H1 (cell line): ENCODE data around the gene CTAGE1. TPM values are rescaled to one million over a fixed set of nuclear protein-coding genes. Genes with fewer than 3 reads are reported as not detected.

Experiments
- CTCF ChIA-PET: fragments of 300-600 bp; sonication (Branson Sonifier 250); formaldehyde crosslinking; loops from one replicate; lab custom pipeline; 2021; ENCODE audit not compliant: partially characterized antibody; lab: Charles Lee
- POLR2A ChIA-PET: fragments of 300-600 bp; sonication (Branson Sonifier 250); formaldehyde crosslinking; loops from one replicate; lab custom pipeline; 2021; ENCODE audit warnings: inconsistent platforms; ENCODE audit not compliant: partially characterized antibody; lab: Charles Lee
- DNase-seq, 2 experiments: peaks; one replicate each; pipeline versions ENCODE4 v3.0.0 to v3.0.0-alpha.2; 2010 to 2022; ENCODE audit warnings: low spot score in 2 of 2, low read depth in 1 of 2, mixed read lengths in 1 of 2
- FAIRE-seq: peaks from 2 replicates; lab custom pipeline; 2011; peaks lifted over from hg19 to GRCh38; lab: Jason Lieb, UNC
- H2AFZ ChIP-seq: 2 replicates; pipeline ENCODE4 v1.8.1; 2012; ENCODE audit warnings: low read length, inconsistent platforms
- H2AK5ac ChIP-seq: 2 replicates; pipeline ENCODE4 v1.6.1; 2013; ENCODE audit warnings: low read depth, low read length
- H2BK120ac ChIP-seq: replicated peaks from 2 replicates; pipeline ENCODE3; 2013; ENCODE audit warnings: low read depth, low read length, inconsistent platforms
- H2BK12ac ChIP-seq: 2 replicates; pipeline ENCODE4 v1.6.1; 2013; ENCODE audit warnings: low read depth, low read length
- H2BK15ac ChIP-seq: 2 replicates; pipeline ENCODE4 v1.6.1; 2013; ENCODE audit warnings: low read length
- H2BK20ac ChIP-seq: 2 replicates; pipeline ENCODE4 v1.6.1; 2013; ENCODE audit warnings: low read length
- H2BK5ac ChIP-seq: 2 replicates; pipeline ENCODE4 v1.6.1; 2013; ENCODE audit warnings: low read depth, low read length
- H3K14ac ChIP-seq: 2 replicates; pipeline ENCODE4 v1.6.1; 2013; ENCODE audit warnings: inconsistent platforms; ENCODE audit not compliant: insufficient read length
- H3K18ac ChIP-seq: 2 replicates; pipeline ENCODE4 v1.6.1; 2013; ENCODE audit warnings: low read length; ENCODE audit errors: extremely low read depth
- H3K23ac ChIP-seq: 2 replicates; pipeline ENCODE4 v1.6.1; 2013; ENCODE audit warnings: inconsistent platforms; ENCODE audit not compliant: insufficient read length
- H3K23me2 ChIP-seq: 2 replicates; pipeline ENCODE4 v1.6.1; 2013; ENCODE audit warnings: low read depth, low read length
- H3K27ac ChIP-seq: 2 replicates; pipeline ENCODE4 v1.6.1; 2011; ENCODE audit warnings: low read depth, low read length, inconsistent platforms
- H3K27me3 ChIP-seq, 4 experiments: replicated peaks in 1 of 4; 1 replicate in 1 of 4; 2 replicates in 3 of 4; pipeline versions ENCODE4 v1.6.1 to v1.8.1; 2011 to 2013; ENCODE audit warnings: low read length in 3 of 4, mild to moderate bottlenecking in 3 of 4, inconsistent platforms in 2 of 4, mixed read lengths in 2 of 4, moderate library complexity in 1 of 4; ENCODE audit not compliant: control insufficient read depth in 3 of 4, insufficient read depth in 3 of 4; ENCODE audit errors: extremely low read depth in 1 of 4
- H3K36me3 ChIP-seq, 4 experiments: 2 replicates each; pipeline versions ENCODE4 v1.6.1 to v1.8.1; 2011 to 2013; ENCODE audit warnings: mild to moderate bottlenecking in 4 of 4, low read length in 3 of 4, moderate library complexity in 2 of 4, control low read depth in 1 of 4, inconsistent platforms in 1 of 4; ENCODE audit not compliant: insufficient read depth in 4 of 4, control insufficient read depth in 2 of 4
- H3K4ac ChIP-seq: replicated peaks from 2 replicates; pipeline ENCODE3; 2013; ENCODE audit warnings: low read length, low read depth, mixed read lengths, inconsistent platforms; ENCODE audit not compliant: insufficient read length
- H3K4me1 ChIP-seq, 4 experiments: replicated peaks in 1 of 4; 1 replicate in 1 of 4; 2 replicates in 3 of 4; pipeline versions ENCODE4 v1.6.1 to v1.8.1; 2011 to 2013; ENCODE audit warnings: low read length in 3 of 4, inconsistent platforms in 2 of 4, mixed read lengths in 1 of 4; ENCODE audit not compliant: insufficient read depth in 4 of 4, control insufficient read depth in 3 of 4
- H3K4me2 ChIP-seq, 2 experiments: 2 replicates each; pipeline versions ENCODE4 v1.6.1 to v1.8.1; 2011 to 2013; ENCODE audit warnings: low read depth in 2 of 2, low read length in 2 of 2, control low read depth in 1 of 2, inconsistent platforms in 1 of 2, mild to moderate bottlenecking in 1 of 2; ENCODE audit not compliant: insufficient read depth in 1 of 2
- H3K4me3 ChIP-seq, 4 experiments: fragments of 200-600, 300-600 bp in 1 of 4; sonication (generic), shearing (Covaris generic), sonication (Bioruptor Twin) in 1 of 4; 2 replicates each; pipeline versions ENCODE4 v1.5.1 to v1.8.1; 2011 to 2016; ENCODE audit warnings: low read length in 4 of 4, low read depth in 3 of 4, control low read depth in 2 of 4, inconsistent platforms in 2 of 4, mild to moderate bottlenecking in 2 of 4, mixed read lengths in 1 of 4, moderate library complexity in 1 of 4; ENCODE audit not compliant: insufficient read depth in 2 of 4; ENCODE audit errors: extremely low read depth in 1 of 4
- H3K56ac ChIP-seq: replicated peaks from 2 replicates; pipeline ENCODE3; 2013; ENCODE audit warnings: low read depth, mild to moderate bottlenecking, mixed read lengths, low read length, inconsistent platforms; ENCODE audit not compliant: insufficient read length
- H3K79me1 ChIP-seq: 2 replicates; pipeline ENCODE4 v1.6.1; 2013; ENCODE audit warnings: low read depth, low read length, control low read depth
- H3K79me2 ChIP-seq, 2 experiments: 2 replicates each; pipeline versions ENCODE4 v1.6.1 to v1.8.1; 2012 to 2013; ENCODE audit warnings: low read length in 2 of 2, mild to moderate bottlenecking in 2 of 2, inconsistent platforms in 1 of 2; ENCODE audit not compliant: insufficient read depth in 2 of 2, control insufficient read depth in 1 of 2
- H3K9ac ChIP-seq, 4 experiments: replicated peaks in 1 of 4; 1 replicate in 1 of 4; 2 replicates in 3 of 4; pipeline versions ENCODE4 v1.6.1 to v1.8.1; 2011 to 2013; ENCODE audit warnings: low read depth in 3 of 4, low read length in 3 of 4, control low read depth in 2 of 4, mild to moderate bottlenecking in 2 of 4, moderate library complexity in 2 of 4, inconsistent platforms in 1 of 4; ENCODE audit errors: extremely low read depth in 1 of 4
- H3K9me3 ChIP-seq, 2 experiments: 2 replicates each; pipeline versions ENCODE4 v1.6.1 to v1.8.1; 2012 to 2013; ENCODE audit warnings: mild to moderate bottlenecking in 2 of 2, moderate library complexity in 2 of 2, control low read depth in 1 of 2, inconsistent platforms in 1 of 2, low read depth in 1 of 2, low read length in 1 of 2, mixed read lengths in 1 of 2; ENCODE audit not compliant: insufficient read depth in 2 of 2
- H4K20me1 ChIP-seq, 2 experiments: replicated peaks in 1 of 2; 2 replicates each; pipeline versions ENCODE3 to v1.8.1; 2011 to 2013; ENCODE audit warnings: inconsistent platforms in 2 of 2, low read length in 2 of 2, mild to moderate bottlenecking in 1 of 2; ENCODE audit not compliant: insufficient read depth in 2 of 2, control insufficient read depth in 1 of 2
- H4K5ac ChIP-seq: 2 replicates; pipeline ENCODE4 v1.6.1; 2013; ENCODE audit warnings: low read length, low read depth, mixed read lengths, inconsistent platforms; ENCODE audit not compliant: insufficient read length
- H4K8ac ChIP-seq: 2 replicates; pipeline ENCODE4 v1.8.0; 2013; ENCODE audit warnings: mild to moderate bottlenecking, moderate library complexity, low read length, inconsistent platforms; ENCODE audit not compliant: insufficient read depth; ENCODE audit errors: extremely low read depth
- H4K91ac ChIP-seq: replicated peaks from 2 replicates; pipeline ENCODE3; 2013; ENCODE audit warnings: low read length, mixed read lengths, inconsistent platforms; ENCODE audit not compliant: insufficient read length
- GTF2F1 ChIP-seq: IDR thresholded peaks from 2 replicates; pipeline ENCODE4 v1.6.1; 2012; ENCODE audit warnings: low read depth, low read length, improper control_type of control experiment, borderline replicate concordance
- NANOG ChIP-seq: IDR thresholded peaks from 2 replicates; pipeline ENCODE4 v1.6.1; 2011; ENCODE audit warnings: low read length, low read depth, mild to moderate bottlenecking, inconsistent platforms; ENCODE audit not compliant: insufficient read depth, poor library complexity, severe bottlenecking
- NRF1 ChIP-seq: IDR thresholded peaks from 2 replicates; pipeline ENCODE4 v1.6.1; 2011; ENCODE audit warnings: mild to moderate bottlenecking, low read depth, low read length, improper control_type of control experiment
- RFX5 ChIP-seq: IDR thresholded peaks from 2 replicates; pipeline ENCODE4 v1.6.1; 2011; ENCODE audit warnings: low read depth, low read length, improper control_type of control experiment, borderline replicate concordance
- RXRA ChIP-seq: IDR thresholded peaks from 2 replicates; pipeline ENCODE4 v1.6.1; 2011; ENCODE audit warnings: low read depth, mild to moderate bottlenecking, low read length, moderate library complexity; ENCODE audit not compliant: insufficient read depth
- WGBS, 2 experiments: shearing (Covaris generic) in 1 of 2; methylation state at CpG; one replicate each; pipeline versions ENCODE4 v1.1.6 to v1.1.7; 2013 to 2015; ENCODE audit warnings: low lambda C conversion rate in 2 of 2, mixed read lengths in 2 of 2, inconsistent platforms in 1 of 2, low coverage in 1 of 2, missing lambda C conversion rate in 1 of 2; ENCODE audit not compliant: insufficient replicate concordance in 2 of 2, insufficient coverage in 1 of 2, insufficient read length in 1 of 2; ENCODE audit errors: extremely low coverage in 1 of 2, missing lambda C conversion rate in 1 of 2; 5-methylcytosine and 5-hydroxymethylcytosine counted together
- polyA plus RNA-seq, 7 experiments: library from polyadenylated mRNA; depleted of rRNA in 3 of 7; stranded (reverse) in 5 of 7; unstranded in 2 of 7; fragments of >200 nt in 5 of 7; fragments of 200-250 nt in 2 of 7; gene quantifications; 1 replicate in 5 of 7; 2 replicates in 1 of 7; 4 replicates in 1 of 7; pipeline versions ENCODE4 v1.2.1 to v1.2.3, GENCODE V29; 2011 to 2013; ENCODE audit warnings: missing spikeins in 2 of 7, mixed read lengths in 2 of 7
- total RNA-seq: library from RNA; stranded (reverse); fragmentation: NEBNext Ultra II Directional; extraction: Animal tissue kit (Norgen Biotek cat#: 25700); gene quantifications from 2 replicates; pipeline ENCODE4 v1.2.1, GENCODE V29; 2021
- TF ChIP-seq, protein P1 (sequence below): IDR thresholded peaks from 2 replicates; pipeline ENCODE4 v1.6.1; 2012; ENCODE audit warnings: inconsistent platforms

Gene CTAGE1
- total and polyA plus RNA-seq, 2 of the 8 experiments (the other 6 are each of a cell fraction or from before 2014, with no cell fraction given): not detected

DNA sequence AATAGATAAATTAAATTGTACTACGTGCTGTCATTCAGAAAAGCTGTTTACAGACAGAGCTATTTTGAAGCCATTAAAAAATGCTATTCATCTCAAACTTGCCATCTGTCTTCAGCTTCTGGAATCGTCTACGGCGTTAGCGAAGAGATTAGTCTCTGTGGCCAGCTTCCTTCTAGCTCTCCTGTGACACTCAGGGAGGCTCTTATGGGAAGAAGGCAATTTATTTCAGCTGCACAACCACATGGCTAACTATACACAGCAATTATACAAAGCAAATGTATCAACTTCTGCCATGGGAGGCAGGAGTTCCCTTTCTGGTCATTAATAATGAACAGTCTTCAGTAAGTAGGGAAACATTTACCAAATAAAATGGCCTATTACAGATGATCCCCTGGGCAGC, 6.3 kb downstream of the CTAGE1 start:
- no peak overlapping the region for H3K9ac ChIP-seq
- no peaks in the 10 kb centered on the region for H4K20me1 ChIP-seq
- no peak overlapping the region for H2BK120ac ChIP-seq
- no peaks in the 10 kb centered on the region for H3K36me3 ChIP-seq
- H3K79me1 ChIP-seq: no peaks in the 10 kb centered on the region
- no peak overlapping the region for H3K4ac ChIP-seq
- CTCF ChIA-PET: no interaction called here
- no peak for DNase-seq
- POLR2A ChIA-PET: no interaction called here
- no peak overlapping the region for H3K4me3 ChIP-seq
- 98% methylated on average over 5 of the region's 5 CpGs; no CpG with 5 or more reads in 1 of the 2 experiments for WGBS, 2 experiments
- H3K9me3 ChIP-seq: no peaks in the 10 kb centered on the region
- no peak overlapping the region for H2BK5ac ChIP-seq
- H2AFZ ChIP-seq: no peak overlapping the region
- no peak overlapping the region for H3K14ac ChIP-seq
- no peak overlapping the region for H2BK15ac ChIP-seq
- no peaks in the 10 kb centered on the region for H3K27me3 ChIP-seq
- H4K5ac ChIP-seq: no peak overlapping the region
- H3K27ac ChIP-seq: no peak overlapping the region
- H3K79me2 ChIP-seq: no peaks in the 10 kb centered on the region
- H2BK20ac ChIP-seq: no peak overlapping the region
- H4K8ac ChIP-seq: no peak overlapping the region
- no peak overlapping the region for H3K23ac ChIP-seq
- H3K18ac ChIP-seq: no peak overlapping the region
- H3K4me1 ChIP-seq: no peaks in the 10 kb centered on the region
- no peak overlapping the region for H2AK5ac ChIP-seq
- H3K56ac ChIP-seq: no peak overlapping the region
- no peak overlapping the region for H3K4me2 ChIP-seq
- no peak for TF ChIP-seq NANOG
- no peak for TF ChIP-seq RXRA
- TF ChIP-seq, protein P1, sequence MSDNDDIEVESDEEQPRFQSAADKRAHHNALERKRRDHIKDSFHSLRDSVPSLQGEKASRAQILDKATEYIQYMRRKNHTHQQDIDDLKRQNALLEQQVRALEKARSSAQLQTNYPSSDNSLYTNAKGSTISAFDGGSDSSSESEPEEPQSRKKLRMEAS: no peak
- no peak for TF ChIP-seq NRF1
- no peak for TF ChIP-seq RFX5
- no peak for TF ChIP-seq GTF2F1
- FAIRE-seq: no peak
- H3K23me2 ChIP-seq: no peaks in the 10 kb centered on the region
- no peak overlapping the region for H2BK12ac ChIP-seq
- no peak overlapping the region for H4K91ac ChIP-seq
